HG03342 (cell line): ENCODE data around the gene POGZ.
"Not testable (repeated sequence)": the region's sequence is repeated elsewhere in the genome, so short reads cannot be mapped to it uniquely, and the experiment has no call there.

ENCODE experiments used
- ATAC-seq: cut with Tn5 transposase; IDR thresholded peaks from one replicate; pipeline ENCODE4 v1.9.1; 2021; ENCODE audit warnings: mild to moderate bottlenecking, moderate library complexity; ENCODE audit not compliant: unreplicated experiment

The POGZ gene

GRCh38 chr1:151478140-151478812 lies 19.0 kb upstream of the POGZ start:
- no peak for ATAC-seq

GRCh38 chr1:151477066-151477465 lies 17.8 kb upstream of the POGZ start:
- no peak for ATAC-seq

DNA sequence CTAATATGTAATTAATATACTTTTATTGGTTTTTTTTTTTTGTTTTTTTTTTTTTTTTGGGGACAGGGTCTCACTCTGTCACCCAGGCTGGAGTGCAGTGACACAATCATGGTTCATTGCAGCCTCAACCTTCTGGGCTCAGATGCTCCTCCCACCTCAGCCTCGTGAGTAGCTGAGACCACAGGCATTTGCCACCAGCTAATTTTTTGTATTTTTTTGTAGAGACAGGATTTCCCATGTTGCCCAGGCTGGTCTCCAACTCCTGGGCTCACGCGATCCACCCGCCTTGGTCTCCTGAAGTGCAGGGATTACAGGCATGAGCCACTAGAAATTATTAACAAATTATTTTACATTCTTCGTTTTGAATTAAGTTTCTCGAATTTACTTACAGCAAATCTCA lies 16.8 kb upstream of the POGZ start:
- ATAC-seq: no peak

GRCh38 chr1:151475175-151475574 lies 15.9 kb upstream of the POGZ start:
- ATAC-seq: peak; percentile 72

GRCh38 chr1:151474745-151475144 lies 15.5 kb upstream of the POGZ start:
- no peak for ATAC-seq

DNA sequence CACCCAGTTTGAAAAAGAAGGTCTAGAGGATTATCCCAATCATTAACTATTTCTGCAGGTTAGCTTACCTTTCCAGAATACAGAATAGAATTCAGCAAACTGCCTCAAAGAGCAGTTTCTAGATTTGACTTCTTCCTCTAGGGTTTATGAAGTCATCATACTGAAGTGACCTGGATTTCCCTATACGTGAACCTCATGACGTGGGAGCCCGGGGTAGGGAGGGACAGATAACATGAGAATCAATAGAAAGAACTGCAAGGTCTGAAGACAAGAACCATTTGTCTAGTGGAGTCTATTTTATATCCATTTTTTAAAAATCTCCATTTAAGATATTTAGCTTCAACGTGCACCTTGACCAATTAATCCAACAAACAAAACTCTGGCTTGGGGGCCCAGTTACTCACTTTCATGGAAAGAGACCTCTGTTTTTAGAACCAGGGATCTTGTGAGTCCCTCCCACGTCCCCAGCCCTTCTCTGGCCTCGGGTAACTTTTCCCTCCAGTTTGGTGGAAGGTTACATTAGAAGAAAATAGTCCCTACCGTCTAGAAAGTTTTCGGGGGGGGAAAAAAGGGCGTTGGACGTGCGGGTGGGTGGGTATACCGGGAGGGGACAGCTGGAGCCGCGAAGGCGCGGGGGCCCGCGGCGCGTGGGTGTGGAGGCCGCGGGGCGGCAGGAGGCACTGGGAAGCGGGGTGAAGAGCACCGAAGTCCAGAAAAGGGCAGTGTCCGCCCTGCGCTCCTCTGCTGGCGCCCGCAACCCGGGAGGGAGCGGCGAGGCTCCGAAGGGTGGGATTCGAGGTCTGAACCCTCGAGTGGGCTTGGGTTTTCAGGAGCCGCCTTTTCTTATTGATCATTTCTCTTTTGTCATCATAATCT lies 13.8 kb upstream of the POGZ start:
- no peak for ATAC-seq

GRCh38 chr1:151465026-151465425 lies 5.7 kb upstream of the POGZ start:
- ATAC-seq: no peak

DNA sequence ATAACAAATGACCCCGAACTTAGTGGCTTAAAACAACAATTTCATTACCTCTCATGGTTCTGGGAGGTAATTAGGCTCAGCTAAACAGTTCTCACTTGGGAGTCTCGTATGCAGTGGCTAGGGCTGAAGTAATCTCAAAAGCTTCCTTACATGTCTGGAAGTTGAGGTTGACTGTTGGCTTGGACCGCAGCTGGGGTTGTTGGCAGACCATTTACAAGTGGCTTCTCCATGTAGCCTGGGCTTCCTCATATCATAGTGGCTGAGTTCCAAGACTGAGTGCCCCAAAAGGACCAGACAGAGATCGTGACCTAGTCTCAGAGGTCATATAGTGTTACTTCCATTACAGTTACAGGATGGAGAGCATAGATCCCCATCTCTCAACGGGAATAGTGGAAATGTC lies 2.4 kb upstream of the POGZ start:
- no peak for ATAC-seq

- no peak for ATAC-seq
Measured at GRCh38 chr1:151458802-151459330, 428 bp downstream of the POGZ start.

GRCh38 chr1:151457911-151458801 lies 1.1 kb downstream of the POGZ start:
- ATAC-seq: no peak

DNA sequence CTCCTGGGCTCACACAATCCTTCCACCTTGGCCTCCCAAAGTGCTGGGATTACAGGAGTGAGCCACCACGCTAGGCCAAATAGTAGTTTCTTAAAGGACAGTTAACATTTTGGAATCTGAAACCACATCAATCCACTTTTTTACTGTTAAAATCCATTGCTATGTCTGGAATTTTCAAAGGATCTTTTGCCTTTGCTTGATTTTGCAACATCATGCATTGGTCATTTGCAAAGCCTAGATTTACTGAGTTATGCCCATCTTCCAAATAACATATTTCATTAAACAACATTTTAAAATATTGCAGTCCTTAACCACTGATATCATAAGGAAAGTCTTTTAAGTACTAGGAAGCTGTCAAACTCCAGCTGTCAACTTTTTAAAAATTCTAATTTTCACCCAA lies 3.3 kb downstream of the POGZ start:
- no peak for ATAC-seq

- no peak for ATAC-seq
Measured at GRCh38 chr1:151455231-151455630, 4.1 kb downstream of the POGZ start.

DNA sequence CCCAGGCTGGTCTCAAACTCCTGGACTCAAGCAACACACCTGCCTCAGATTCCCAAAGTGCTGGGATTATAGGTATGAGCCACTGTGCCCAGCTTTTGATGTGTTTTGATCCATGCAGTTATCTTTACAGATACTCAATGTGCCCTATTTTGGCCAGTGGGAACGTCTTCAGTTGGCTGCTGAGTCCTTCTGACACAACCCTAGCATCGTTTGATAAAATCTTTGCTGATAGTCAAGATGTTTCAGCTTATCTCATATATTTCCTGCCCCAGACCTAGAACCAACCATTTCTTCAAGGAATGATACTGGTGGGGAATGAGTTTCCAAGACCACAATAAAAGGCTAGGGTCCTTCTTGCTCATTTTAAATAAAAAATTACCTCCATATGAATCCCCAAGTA lies 11.6 kb downstream of the POGZ start:
- ATAC-seq: no peak

DNA sequence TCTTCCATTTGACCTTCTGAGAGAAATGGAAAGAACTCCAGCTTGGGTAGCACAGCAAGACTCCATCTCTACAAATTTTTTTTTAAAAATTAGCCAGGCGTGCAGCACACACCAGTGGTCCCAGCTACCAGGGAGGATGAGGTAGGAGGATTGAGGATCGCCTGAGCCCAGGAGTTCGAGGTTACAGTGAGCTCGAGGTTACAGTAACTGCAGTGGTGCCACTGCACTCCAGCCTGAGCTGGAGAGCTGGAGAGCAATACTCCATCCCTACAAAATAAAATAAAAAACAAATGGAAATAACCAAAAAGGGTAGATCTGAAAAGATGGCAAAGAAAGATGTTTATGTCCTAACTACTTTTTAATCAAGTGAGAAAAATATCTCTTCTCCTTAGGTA lies 14.5 kb downstream of the POGZ start:
- ATAC-seq: no peak

DNA sequence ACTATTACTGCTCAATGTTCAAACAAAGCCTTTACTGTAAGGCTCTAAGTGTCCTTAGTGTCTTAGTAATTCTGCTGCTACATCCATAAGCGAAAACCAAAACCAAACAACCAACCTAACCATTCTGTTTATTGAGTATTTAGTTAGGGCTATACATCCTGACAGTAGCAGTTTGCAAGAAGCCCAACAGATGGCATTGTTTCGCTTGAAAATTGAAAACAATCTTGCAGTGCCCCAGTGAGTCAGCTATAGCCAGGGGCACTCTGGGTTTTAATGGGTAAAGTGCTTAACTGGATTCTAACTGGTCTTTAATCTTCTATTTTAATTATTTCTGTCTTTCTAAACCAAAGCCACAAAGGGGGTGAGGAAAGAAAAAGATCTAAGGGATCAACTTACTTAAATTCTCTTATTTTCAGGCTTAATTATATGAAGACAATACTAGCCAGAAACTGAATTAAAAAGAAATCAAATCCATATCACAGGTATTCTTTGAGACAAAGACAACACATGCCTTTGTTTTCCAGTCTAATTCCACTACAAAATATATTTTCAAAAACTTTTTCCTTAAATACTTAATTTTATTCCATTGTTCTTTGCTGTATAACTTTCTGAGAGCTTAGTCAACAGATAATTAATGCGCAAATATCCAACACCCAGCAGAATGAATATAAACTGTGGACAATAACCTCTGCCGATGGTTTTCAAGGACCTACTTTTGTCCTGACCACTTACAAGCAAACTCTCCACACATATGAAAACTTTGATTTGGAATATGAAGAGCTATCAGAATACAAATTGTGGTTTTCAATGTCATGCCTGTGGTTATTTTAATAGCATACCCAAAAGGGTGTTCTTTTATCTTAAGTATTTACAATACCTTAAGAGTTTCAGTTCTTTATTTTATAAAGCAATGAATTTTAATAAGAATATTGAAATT lies 15.2 kb downstream of the POGZ start:
- ATAC-seq: no peak

GRCh38 chr1:151437396-151437795 lies 21.9 kb downstream of the POGZ start:
- ATAC-seq: not testable (repeated sequence)

GRCh38 chr1:151436985-151437384 lies 22.3 kb downstream of the POGZ start:
- no peak for ATAC-seq

- no peak for ATAC-seq
Measured at GRCh38 chr1:151435174-151435573, 24.1 kb downstream of the POGZ start.

DNA sequence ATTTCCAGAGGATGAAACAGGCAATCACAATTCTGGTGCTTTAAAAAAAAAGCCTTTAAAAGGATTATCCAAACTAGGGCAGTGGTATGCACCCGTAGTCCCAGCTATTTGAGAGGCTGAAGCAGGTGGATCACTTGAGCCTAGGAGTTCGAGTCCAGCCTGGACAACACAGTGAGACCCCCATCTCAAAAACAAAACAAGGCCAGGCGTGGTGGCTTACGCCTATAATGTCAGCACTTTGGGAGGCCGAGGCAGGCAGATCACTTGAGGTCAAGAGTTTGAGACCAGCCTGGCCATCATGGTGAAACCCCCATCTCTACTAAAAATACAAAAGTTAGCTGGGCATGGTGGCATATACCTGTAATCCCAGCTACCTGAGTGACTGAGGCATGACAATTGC lies 25.5 kb downstream of the POGZ start:
- ATAC-seq: not testable (repeated sequence)

DNA sequence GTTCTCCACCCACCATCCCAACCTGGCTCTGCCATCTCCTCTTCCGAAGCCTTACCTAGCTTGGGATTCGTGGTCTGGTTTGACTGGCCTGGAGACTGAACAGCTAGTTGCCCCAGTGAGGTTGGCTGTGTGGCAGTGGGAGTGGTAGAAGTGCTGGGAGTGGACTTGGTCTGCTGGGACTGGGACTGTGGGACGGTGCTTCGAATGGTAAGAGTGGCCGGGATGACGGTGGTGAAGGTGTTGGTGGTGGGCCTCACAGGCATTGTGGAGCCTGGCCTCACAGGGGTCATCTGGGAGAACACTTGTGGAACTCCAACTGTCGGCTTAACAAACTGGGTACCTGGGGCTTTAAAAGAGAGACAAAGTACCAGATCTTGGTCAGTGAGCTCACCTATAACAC lies 31.2 kb downstream of the POGZ start:
- ATAC-seq: no peak
